Inferior parietal cortex (tissue), 1 donor: ENCODE data around the gene NMBR.
"Not testable (repeated sequence)": the region's sequence is repeated elsewhere in the genome, so short reads cannot be mapped to it uniquely, and the experiment has no call there.

Experiments
- DNase-seq: peaks from one replicate; pipeline ENCODE4 v3.0.0-alpha.2; 2016; ENCODE audit errors: extremely low spot score

NMBR gene

GRCh38 chr6:142146828-142147662 lies at the start of gene NMBR, which contains the start of gene VTA1:
Gene NMBR (minus strand): TSS chr6:142147122. CDS start chr6:142088658, 58,464 bp downstream.
Gene VTA1 (plus strand): TSS chr6:142147263. CDS start chr6:142147288, 25 bp downstream.
- peak; percentile 100 for DNase-seq

- DNase-seq = no peak
These were observed 49.1 kb upstream of the NMBR start for GRCh38 chr6:142195862-142196541.

- DNase-seq = no peak
These were observed 46.7 kb upstream of the NMBR start for GRCh38 chr6:142193621-142194020.

GRCh38 chr6:142192343-142192742 lies 45.4 kb upstream of the NMBR start:
- no peak for DNase-seq

GRCh38 chr6:142189057-142189456 lies 42.1 kb upstream of the NMBR start:
- DNase-seq = no peak

- DNase-seq = not testable (repeated sequence)
These were observed 41.4 kb upstream of the NMBR start for GRCh38 chr6:142188341-142188740.

- DNase-seq = no peak
These were observed 40.3 kb upstream of the NMBR start for GRCh38 chr6:142187209-142187608.

GRCh38 chr6:142185641-142186040 lies 38.7 kb upstream of the NMBR start:
- DNase-seq = no peak

GRCh38 chr6:142184307-142184706 lies 37.4 kb upstream of the NMBR start:
- no peak for DNase-seq

- DNase-seq = no peak
These were observed 36.4 kb upstream of the NMBR start for GRCh38 chr6:142183351-142183750.

GRCh38 chr6:142182004-142182403 lies 35.1 kb upstream of the NMBR start:
- DNase-seq = no peak

GRCh38 chr6:142178129-142178528 lies 31.2 kb upstream of the NMBR start:
- no peak for DNase-seq

- no peak for DNase-seq
These were observed 27.8 kb upstream of the NMBR start for GRCh38 chr6:142174703-142175102.

- DNase-seq = no peak
These were observed 27.1 kb upstream of the NMBR start for GRCh38 chr6:142173980-142174379.

- DNase-seq = no peak
These were observed 25.8 kb upstream of the NMBR start for GRCh38 chr6:142172758-142173157.

GRCh38 chr6:142171351-142171750 lies 24.4 kb upstream of the NMBR start:
- DNase-seq = no peak

- no peak for DNase-seq
These were observed 20.6 kb upstream of the NMBR start for GRCh38 chr6:142167486-142167885.

- no peak for DNase-seq
These were observed 20.1 kb upstream of the NMBR start for GRCh38 chr6:142167071-142167470.

GRCh38 chr6:142165227-142165626 lies 18.3 kb upstream of the NMBR start:
- DNase-seq = no peak

GRCh38 chr6:142162780-142163179 lies 15.9 kb upstream of the NMBR start:
- DNase-seq = no peak

- not testable (repeated sequence) for DNase-seq
These were observed 9.8 kb upstream of the NMBR start for GRCh38 chr6:142156758-142157068.

GRCh38 chr6:142155895-142156757 lies 9.2 kb upstream of the NMBR start:
- peak; percentile 57 for DNase-seq
